Activated CD4-positive, CD25-positive, alpha-beta regulatory T cell treated with anti-CD3 and anti-CD28 coated beads, Interleukin-2, amount 50 U/mL, for 24 hours (primary cell): ENCODE data around the gene KCP.
A peak's percentile ranks its signal among the peaks of the same experiment; 100 is the strongest.

ENCODE experiments used
- ATAC-seq, 2 donors: fragments of 150-1000 bp; cut with Tn5 transposase; one replicate each; pipeline ENCODE4 v1.10.0; 2021; ENCODE audit warnings: mild to moderate bottlenecking in 1 of 2, moderate library complexity in 1 of 2

Gene KCP

DNA sequence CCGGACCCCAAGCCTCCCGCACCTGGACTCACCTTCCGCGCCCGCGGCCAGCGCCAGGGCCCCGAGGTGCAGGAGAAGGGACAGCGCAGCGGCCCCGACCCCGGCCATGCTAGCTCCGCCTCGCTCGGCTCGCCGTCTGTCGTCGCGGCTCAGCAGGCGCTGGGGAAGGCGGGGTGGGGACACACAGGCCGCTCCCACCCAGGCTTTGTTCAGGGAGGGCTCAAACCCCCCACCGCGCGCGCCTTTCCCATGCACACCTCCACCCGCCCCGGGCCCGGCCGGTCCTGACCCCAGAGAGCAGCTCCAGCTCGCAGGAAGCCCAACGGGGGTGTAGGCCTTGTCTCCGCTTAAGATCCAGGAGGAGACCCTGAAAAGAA is at the start of gene KCP:
TSS of gene KCP (minus strand) at position 141 of the 377 bp plus-strand sequence. CDS start at position 108, 33 bp downstream.
- no peak for ATAC-seq

GRCh38 chr7:128959296-128959695 is 48.8 kb upstream of the KCP start:
- no peak for ATAC-seq

- ATAC-seq, result no peak
These were observed 45.5 kb upstream of the KCP start for GRCh38 chr7:128955981-128956380.

GRCh38 chr7:128954830-128955802 is 44.6 kb upstream of the KCP start:
- ATAC-seq, result no peak

GRCh38 chr7:128954150-128954549 is 43.6 kb upstream of the KCP start:
- ATAC-seq, result no peak

DNA sequence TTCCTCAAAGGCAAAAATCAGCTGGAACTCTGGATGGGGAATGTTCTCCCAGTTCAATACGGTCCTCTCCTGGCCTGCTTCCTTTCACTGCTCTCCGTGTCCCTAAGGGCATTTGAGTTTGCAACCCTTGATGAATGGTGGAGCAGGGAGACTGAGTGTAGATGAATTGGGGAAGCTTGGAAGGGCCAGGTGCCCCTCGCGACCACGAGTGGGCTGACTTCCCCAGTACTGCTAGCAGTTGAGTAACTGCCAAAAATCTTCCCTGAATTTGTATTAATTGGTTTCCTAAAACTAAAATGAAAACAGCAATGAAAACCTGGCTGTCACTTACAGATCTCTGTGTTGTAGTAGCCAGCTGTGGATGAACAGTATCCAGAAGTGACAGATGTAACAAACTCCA is 40.8 kb upstream of the KCP start:
- ATAC-seq, result no peak

DNA sequence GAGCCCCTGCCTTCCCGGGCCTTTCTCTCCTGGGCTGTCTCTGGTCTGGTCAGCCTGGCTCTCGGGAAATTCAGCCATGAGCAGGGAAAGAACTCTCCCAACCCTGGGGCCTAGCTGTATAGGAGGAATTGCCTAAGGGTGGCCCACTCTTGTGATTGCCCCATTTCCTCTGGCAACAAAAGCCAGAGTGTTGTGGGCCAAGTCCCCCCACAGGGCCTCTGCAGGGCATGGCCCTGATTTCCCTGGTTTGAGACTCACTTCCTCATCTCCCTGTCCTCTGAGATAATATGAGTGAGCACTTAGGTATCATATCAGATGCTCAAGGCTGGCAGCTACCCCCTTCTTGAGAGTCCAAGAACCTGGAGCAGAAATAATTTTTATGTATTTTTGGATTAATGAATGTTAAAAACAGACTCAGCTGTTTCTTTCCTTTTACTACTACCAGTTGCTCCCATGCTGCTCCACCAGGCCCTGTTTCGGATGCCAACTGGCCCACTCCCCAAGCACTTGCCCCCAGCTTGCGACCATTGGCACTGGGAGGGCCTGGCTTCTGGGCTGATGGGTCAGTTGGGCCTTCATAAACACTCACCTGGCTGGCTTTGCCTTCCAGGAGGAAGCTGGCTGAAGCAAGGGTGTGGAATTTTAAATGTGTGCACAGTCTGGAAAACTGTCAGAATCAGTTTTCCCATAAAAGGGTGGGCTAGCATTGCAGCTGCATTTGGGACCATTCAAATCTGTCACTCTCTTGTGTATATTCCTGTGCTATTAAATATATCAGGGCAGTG is 38.7 kb upstream of the KCP start:
- ATAC-seq, result no peak

DNA sequence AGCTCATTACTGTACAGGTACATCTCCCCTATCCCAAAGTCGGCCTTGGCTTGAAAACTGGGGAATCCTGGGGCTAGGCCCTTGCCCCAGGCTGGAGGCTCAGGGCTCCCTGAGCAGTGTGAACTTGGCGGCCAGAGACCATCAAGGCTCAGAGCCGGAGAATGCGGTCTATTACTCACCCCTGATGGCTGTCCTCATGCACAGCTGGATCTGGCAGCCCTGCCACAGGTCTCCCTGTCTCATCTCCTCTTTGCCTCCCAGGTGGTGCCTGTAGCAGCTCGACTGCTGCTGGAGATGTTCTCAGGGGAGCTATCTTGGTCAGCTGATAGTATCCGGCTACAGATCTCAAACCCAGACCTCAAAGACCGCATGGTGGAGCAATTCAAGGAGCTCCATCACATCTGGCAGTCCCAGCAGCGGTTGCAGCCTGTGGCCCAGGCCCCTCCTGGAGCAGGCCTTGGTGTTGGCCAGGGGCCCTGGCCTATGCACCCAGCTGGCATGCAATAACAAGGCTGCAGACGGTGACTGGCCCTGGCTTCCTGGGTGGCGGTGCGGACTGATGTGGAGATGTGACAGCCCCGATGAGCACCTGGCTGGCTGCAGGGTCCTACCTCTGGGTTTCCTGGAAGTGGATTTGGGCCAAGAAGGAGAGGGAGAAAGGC is 37.9 kb upstream of the KCP start:
- no peak for ATAC-seq

DNA sequence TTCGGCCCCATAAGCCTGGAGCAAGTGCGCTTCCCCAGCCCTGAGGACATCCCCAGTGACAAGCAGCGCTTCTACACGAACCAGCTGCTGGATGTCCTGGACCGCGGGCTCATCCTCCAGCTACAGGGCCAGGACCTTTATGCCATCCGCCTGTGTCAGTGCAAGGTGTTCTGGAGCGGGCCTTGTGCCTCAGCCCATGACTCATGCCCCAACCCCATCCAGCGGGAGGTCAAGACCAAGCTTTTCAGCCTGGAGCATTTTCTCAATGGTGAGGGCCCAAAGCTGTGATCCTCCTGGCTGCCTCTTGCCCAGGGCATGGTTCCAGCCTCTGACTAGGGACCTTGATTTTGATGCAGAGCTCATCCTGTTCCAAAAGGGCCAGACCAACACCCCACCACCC is 37.3 kb upstream of the KCP start:
- ATAC-seq, result no peak

- ATAC-seq, result no peak
These were observed 36.7 kb upstream of the KCP start for GRCh38 chr7:128946936-128947830.

DNA sequence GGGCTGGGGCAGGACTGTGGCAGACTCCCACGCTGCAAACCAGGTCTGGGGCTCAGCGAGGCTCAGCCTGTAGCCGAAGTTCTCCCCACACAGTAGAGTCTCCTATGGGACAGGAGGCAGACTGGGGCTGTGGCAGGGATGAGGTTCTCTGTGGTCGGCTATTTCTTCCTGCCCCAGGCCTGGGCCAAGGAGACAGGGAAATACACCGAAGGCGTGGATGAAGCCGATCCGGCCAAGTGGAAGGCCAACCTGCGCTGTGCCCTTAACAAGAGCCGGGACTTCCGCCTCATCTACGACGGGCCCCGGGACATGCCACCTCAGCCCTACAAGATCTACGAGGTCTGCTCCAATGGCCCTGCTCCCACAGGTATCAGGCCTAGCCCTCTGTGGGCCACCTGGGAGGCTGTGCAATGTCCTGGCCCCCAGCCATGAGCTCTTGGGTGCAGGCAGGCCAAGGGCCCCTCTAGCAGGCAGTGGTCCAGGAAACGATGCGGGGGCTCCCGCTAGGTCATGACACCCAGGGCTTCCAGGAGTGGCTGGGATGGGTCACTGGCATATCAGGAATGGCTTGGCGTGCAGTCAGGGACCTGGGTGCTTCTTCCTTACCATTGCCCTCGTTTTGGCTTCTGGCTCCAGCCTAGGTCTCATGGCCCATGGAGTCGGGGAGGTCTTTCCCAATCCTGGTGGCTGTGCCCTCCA is 35.3 kb upstream of the KCP start:
- ATAC-seq, result no peak

GRCh38 chr7:128944487-128945236 is 34.2 kb upstream of the KCP start:
- no peak for ATAC-seq

GRCh38 chr7:128943251-128943650 is 32.7 kb upstream of the KCP start:
- ATAC-seq, result peak in 1 of 2 donors; percentile 30

GRCh38 chr7:128941946-128942526 is 31.5 kb upstream of the KCP start:
- no peak for ATAC-seq

DNA sequence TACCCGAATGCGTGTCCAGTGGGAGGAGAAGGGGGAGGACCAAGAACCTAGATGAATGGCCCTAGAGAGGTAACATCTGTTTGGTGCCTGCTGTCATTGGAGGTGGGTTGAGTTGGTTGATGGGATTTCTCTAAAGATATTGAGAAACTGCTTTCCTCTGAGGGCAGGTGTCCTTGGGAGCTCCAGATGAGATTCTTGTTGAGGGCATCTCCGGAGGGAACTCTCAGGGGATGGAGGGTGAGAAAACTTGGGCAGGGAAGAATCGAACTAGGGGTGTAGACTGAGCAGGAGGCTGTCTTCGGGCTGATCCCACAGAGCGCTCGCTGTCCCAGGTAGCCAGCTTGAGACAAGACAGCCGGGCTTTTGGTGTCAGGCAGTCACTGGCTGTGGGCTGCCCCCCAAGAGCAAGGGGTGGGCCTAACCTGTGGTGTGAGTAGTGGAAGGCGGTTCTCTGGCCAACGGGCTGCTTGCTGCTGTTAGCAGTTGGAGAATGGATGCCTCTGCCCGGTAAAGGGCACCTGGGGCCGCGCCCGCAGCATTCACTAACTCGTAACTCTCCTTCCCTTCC is 30.9 kb upstream of the KCP start:
- ATAC-seq, result no peak

DNA sequence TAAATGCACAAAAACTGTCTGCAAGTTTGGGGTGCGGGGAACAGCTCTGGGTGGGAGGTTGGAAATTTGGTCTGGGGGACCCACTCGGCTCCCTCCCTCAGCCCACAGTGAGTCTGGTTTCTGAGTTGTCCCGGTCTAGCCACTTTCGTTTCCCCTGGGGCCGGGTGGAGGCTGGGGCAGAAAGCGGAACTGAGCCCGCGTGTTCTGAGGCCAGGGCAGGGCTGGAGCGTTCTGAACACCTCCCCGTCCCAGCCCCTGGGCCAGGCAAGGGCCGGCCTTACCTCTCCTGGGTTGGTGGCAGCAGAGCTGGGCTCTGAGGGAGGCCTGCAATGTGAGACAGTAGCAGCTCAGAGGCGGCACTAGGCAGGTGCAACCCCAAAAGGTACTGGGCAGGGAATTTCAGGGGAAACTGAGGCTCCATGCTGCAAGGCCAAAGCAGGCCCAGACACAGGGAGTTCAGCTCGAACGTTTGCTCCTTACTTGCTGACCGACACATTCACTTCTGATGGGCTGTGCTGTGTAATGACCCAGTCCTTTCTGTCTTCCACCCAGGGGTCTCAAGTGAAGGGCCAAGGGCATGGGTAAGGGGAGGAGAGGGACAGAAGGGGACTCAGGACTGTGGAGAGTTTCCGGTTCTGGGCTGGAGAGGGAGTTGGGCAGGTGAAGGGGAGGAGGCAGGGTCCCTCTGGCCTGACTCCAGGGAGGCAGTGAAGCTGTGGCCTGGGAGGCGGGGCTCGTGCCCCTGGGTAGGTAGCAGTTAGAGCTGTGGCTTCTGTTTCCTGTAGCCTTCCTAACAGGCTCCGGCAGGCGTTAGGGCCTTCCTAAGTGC is 30.2 kb upstream of the KCP start:
- ATAC-seq, result peak; percentile 31 to 45

- ATAC-seq, result peak; percentile 17 to 34
These were observed 29.4 kb upstream of the KCP start for GRCh38 chr7:128939861-128940410.

GRCh38 chr7:128939075-128939860 is 28.8 kb upstream of the KCP start:
- ATAC-seq, result peak; percentile 29 to 36
